Astrocyte (in vitro differentiated cells and primary cell): ENCODE measurements around the gene C1D. TPM values are rescaled to one million over a fixed set of nuclear protein-coding genes. Genes with fewer than 3 reads are reported as not detected.

Experiments
- DNase-seq: peaks from one replicate; pipeline ENCODE4 v3.0.0-alpha.2; 2010; ENCODE audit warnings: low read depth
- FAIRE-seq: peaks from 2 replicates; lab custom pipeline; 2011; peaks lifted over from hg19 to GRCh38; lab: Jason Lieb, UNC
- H2AFZ ChIP-seq: 2 replicates; pipeline ENCODE4 v1.6.0; 2012; ENCODE audit warnings: low read depth, low read length, inconsistent platforms
- H3K27ac ChIP-seq: 2 replicates; pipeline ENCODE4 v1.5.1; 2011; ENCODE audit warnings: low read depth, low read length, inconsistent platforms
- H3K27me3 ChIP-seq: 2 replicates; pipeline ENCODE4 v1.6.0; 2011; ENCODE audit warnings: low read length, inconsistent platforms; ENCODE audit not compliant: insufficient read depth
- H3K36me3 ChIP-seq: 2 replicates; pipeline ENCODE4 v1.5.1; 2011; ENCODE audit warnings: low read length, inconsistent platforms; ENCODE audit not compliant: insufficient read depth
- H3K4me1 ChIP-seq: 2 replicates; pipeline ENCODE4 v1.5.1; 2011; ENCODE audit warnings: low read length, inconsistent platforms; ENCODE audit not compliant: insufficient read depth
- H3K4me2 ChIP-seq: 2 replicates; pipeline ENCODE4 v1.6.0; 2012; ENCODE audit warnings: low read length, inconsistent platforms
- H3K4me3 ChIP-seq: 2 replicates; pipeline ENCODE4 v1.5.1; 2011; ENCODE audit warnings: low read depth, mild to moderate bottlenecking, low read length, inconsistent platforms; ENCODE audit not compliant: insufficient read depth
- H3K79me2 ChIP-seq: 2 replicates; pipeline ENCODE4 v1.6.0; 2012; ENCODE audit warnings: mild to moderate bottlenecking, low read length, inconsistent platforms; ENCODE audit not compliant: insufficient read depth
- H3K9ac ChIP-seq: 2 replicates; pipeline ENCODE4 v1.6.0; 2012; ENCODE audit warnings: mild to moderate bottlenecking, low read length, inconsistent platforms
- H3K9me3 ChIP-seq: 2 replicates; pipeline ENCODE4 v1.5.1; 2012; ENCODE audit warnings: low read depth, mild to moderate bottlenecking, low read length, inconsistent platforms; ENCODE audit not compliant: insufficient read depth
- H4K20me1 ChIP-seq: 2 replicates; pipeline ENCODE4 v1.6.0; 2012; ENCODE audit warnings: low read length, inconsistent platforms; ENCODE audit not compliant: insufficient read depth
- H3K27ac Mint-ChIP-seq: one replicate; pipeline ENCODE4 v1.8.0; 2021; ENCODE audit warnings: mild to moderate bottlenecking, mixed read lengths; ENCODE audit not compliant: unreplicated experiment
- H3K27me3 Mint-ChIP-seq: one replicate; pipeline ENCODE4 v1.8.0; 2021; ENCODE audit warnings: low read depth, mixed read lengths; ENCODE audit not compliant: unreplicated experiment
- H3K36me3 Mint-ChIP-seq: one replicate; pipeline ENCODE4 v1.8.0; 2021; ENCODE audit warnings: low read depth, mixed read lengths; ENCODE audit not compliant: unreplicated experiment
- H3K4me1 Mint-ChIP-seq: one replicate; pipeline ENCODE4 v1.8.0; 2021; ENCODE audit warnings: low read depth, mixed read lengths; ENCODE audit not compliant: unreplicated experiment
- H3K4me3 Mint-ChIP-seq: one replicate; pipeline ENCODE4 v1.8.0; 2021; ENCODE audit warnings: mild to moderate bottlenecking, moderate library complexity, mixed read lengths; ENCODE audit not compliant: unreplicated experiment
- H3K9me3 Mint-ChIP-seq: one replicate; pipeline ENCODE4 v1.8.0; 2021; ENCODE audit warnings: mild to moderate bottlenecking, mixed read lengths; ENCODE audit not compliant: unreplicated experiment
- EZH2 ChIP-seq: IDR thresholded peaks from 2 replicates; pipeline ENCODE4 v1.6.1; 2012; ENCODE audit warnings: mild to moderate bottlenecking, low read length, inconsistent platforms; ENCODE audit not compliant: insufficient read depth
- total RNA-seq: library from RNA; stranded (reverse); gene quantifications from 2 replicates; pipeline ENCODE4 v1.2.1, GENCODE V29; 2021
- TF ChIP-seq, protein P1 (sequence below): IDR thresholded peaks from 2 replicates; pipeline ENCODE4 v1.5.1; 2011; ENCODE audit warnings: low read depth, mild to moderate bottlenecking, inconsistent platforms, low read length, moderate library complexity; ENCODE audit not compliant: insufficient read depth

Gene C1D
- total RNA-seq, 1 donor from 2014 or later = 21.8 TPM

DNA sequence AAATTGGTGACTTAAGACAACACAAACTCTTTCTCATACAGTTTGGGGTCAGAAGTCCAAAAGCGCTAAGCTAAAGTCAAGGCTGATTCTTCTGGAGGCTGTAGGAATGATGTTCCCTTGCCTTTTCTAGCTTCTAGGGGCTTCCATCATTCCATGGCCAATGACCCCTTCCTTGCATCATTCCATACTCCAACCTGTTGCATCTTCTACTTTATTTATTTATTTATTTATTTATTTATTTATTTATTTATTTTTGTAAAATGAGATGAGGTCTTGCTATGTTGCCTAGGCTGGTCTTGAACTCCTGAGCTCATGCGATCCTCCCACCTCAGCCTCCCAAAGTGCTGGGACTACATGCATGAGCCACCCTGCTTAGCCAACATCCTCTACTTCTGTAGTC lies 44.7 kb upstream of the C1D start:
- Histone ChIP-seq H2AFZ (no peak overlapping the region), H3K4me1 (no peaks in the 10 kb centered on the region), H3K4me3 (no peak overlapping the region), H3K9me3 (no peaks in the 10 kb centered on the region), H3K9ac (no peak overlapping the region), H4K20me1 (no peaks in the 10 kb centered on the region), H3K27me3 (no peaks in the 10 kb centered on the region), H3K27ac (no peak overlapping the region), H3K79me2 (no peaks in the 10 kb centered on the region), H3K36me3 (no peaks in the 10 kb centered on the region), H3K4me2 (no peak overlapping the region)
- Mint-ChIP-seq H3K27ac (no peak overlapping the region), H3K4me3 (no peak overlapping the region), H3K4me1 (peaks cover 2% of the 10 kb centered on the region), H3K36me3 (no peaks in the 10 kb centered on the region), H3K27me3 (no peaks in the 10 kb centered on the region), H3K9me3 (peaks cover 5% of the 10 kb centered on the region)
- no peak for TF ChIP-seq EZH2
- TF ChIP-seq, protein P1, sequence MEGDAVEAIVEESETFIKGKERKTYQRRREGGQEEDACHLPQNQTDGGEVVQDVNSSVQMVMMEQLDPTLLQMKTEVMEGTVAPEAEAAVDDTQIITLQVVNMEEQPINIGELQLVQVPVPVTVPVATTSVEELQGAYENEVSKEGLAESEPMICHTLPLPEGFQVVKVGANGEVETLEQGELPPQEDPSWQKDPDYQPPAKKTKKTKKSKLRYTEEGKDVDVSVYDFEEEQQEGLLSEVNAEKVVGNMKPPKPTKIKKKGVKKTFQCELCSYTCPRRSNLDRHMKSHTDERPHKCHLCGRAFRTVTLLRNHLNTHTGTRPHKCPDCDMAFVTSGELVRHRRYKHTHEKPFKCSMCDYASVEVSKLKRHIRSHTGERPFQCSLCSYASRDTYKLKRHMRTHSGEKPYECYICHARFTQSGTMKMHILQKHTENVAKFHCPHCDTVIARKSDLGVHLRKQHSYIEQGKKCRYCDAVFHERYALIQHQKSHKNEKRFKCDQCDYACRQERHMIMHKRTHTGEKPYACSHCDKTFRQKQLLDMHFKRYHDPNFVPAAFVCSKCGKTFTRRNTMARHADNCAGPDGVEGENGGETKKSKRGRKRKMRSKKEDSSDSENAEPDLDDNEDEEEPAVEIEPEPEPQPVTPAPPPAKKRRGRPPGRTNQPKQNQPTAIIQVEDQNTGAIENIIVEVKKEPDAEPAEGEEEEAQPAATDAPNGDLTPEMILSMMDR = no peak
- FAIRE-seq (no peak), DNase-seq (no peak)

DNA sequence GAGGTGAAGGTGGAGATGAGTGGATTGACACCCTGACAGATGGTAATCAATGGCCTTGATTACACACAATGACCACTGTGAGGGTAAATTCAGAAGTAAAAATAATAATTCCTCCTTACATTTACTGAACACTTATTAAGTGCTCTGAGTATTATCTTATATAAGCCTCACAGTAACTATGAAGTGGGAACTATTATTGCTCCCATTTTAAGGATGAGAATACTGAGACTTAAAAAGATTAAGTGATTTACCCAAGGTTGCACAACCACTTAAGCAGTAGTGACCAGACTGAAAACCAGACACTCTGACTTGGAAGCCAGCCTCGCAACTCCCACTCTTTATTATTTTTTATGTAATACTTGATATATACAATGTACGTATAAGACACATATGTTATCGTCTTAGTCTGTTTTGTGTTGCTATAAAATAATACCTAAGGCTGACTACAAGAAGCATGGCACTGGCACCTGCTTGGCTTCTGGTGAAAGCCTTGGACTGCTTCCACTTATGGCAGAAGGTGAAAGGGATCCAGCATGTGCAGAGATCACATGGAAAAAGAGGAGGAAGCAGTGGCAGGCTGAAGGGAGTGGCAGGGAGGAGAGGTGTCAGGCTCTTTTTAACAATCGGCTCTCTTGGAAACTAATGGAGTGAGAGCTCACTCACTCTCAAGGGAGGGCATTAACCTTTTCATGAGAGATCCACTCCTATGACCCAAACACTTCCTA lies 41.5 kb upstream of the C1D start:
- H3K79me2 ChIP-seq = no peaks in the 10 kb centered on the region
- Mint-ChIP-seq H3K36me3 (no peaks in the 10 kb centered on the region), H3K9me3 (peaks cover 8% of the 10 kb centered on the region), H3K27ac (no peak overlapping the region), H3K4me3 (no peak overlapping the region), H3K4me1 (peaks cover 2% of the 10 kb centered on the region), H3K27me3 (peaks cover 1% of the 10 kb centered on the region)
- no peak overlapping the region for H3K4me3 ChIP-seq
- H3K4me2 ChIP-seq = no peak overlapping the region
- no peaks in the 10 kb centered on the region for H3K27me3 ChIP-seq
- FAIRE-seq (no peak), DNase-seq (no peak)
- TF ChIP-seq, protein P1 = no peak
- TF ChIP-seq EZH2 = no peak
- no peaks in the 10 kb centered on the region for H3K9me3 ChIP-seq
- H3K4me1 ChIP-seq = no peaks in the 10 kb centered on the region
- no peaks in the 10 kb centered on the region for H3K36me3 ChIP-seq
- no peak overlapping the region for H3K27ac ChIP-seq
- no peaks in the 10 kb centered on the region for H4K20me1 ChIP-seq
- no peak overlapping the region for H3K9ac ChIP-seq
- H2AFZ ChIP-seq = no peak overlapping the region

DNA sequence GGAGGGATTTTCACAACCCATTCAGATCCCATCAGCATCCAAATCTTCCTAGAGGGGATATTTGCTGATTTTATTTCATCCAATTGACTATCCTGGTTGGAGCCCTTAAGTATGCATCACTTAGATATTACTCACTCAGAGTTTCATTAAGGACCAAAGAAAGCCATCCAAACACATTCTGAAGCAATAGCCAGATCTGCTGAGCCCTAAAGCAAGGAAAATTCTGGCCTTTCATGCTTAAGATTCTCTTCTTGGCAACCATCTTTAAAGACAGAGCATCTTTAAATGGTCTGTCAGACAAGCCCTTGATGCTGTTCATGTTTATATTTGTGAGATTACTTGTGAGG lies 40.9 kb upstream of the C1D start:
- DNase-seq (peak; percentile 16), FAIRE-seq (no peak)
- Histone ChIP-seq H3K4me2 (no peak overlapping the region), H3K4me3 (no peak overlapping the region), H3K79me2 (no peaks in the 10 kb centered on the region), H2AFZ (no peak overlapping the region), H3K9ac (no peak overlapping the region), H3K27ac (no peak overlapping the region), H3K27me3 (no peaks in the 10 kb centered on the region), H3K4me1 (no peaks in the 10 kb centered on the region), H4K20me1 (no peaks in the 10 kb centered on the region), H3K9me3 (no peaks in the 10 kb centered on the region), H3K36me3 (no peaks in the 10 kb centered on the region)
- Mint-ChIP-seq H3K27ac (no peak overlapping the region), H3K4me1 (peaks cover 2% of the 10 kb centered on the region), H3K27me3 (peaks cover 1% of the 10 kb centered on the region), H3K36me3 (no peaks in the 10 kb centered on the region), H3K9me3 (peaks cover 9% of the 10 kb centered on the region), H3K4me3 (no peak overlapping the region)
- TF ChIP-seq, protein P1 = no peak
- no peak for TF ChIP-seq EZH2
